ENCODE measurements around the gene MRPL45. TPM values are rescaled to one million over a fixed set of nuclear protein-coding genes. Genes with fewer than 3 reads are reported as not detected.

Gene MRPL45
- total RNA-seq (2022; extraction: Qiagen RNA extraction; ENCODE audit: low read depth), result 61.2 to 71.4 TPM (median 63.3 TPM) in 5 replicates

DNA sequence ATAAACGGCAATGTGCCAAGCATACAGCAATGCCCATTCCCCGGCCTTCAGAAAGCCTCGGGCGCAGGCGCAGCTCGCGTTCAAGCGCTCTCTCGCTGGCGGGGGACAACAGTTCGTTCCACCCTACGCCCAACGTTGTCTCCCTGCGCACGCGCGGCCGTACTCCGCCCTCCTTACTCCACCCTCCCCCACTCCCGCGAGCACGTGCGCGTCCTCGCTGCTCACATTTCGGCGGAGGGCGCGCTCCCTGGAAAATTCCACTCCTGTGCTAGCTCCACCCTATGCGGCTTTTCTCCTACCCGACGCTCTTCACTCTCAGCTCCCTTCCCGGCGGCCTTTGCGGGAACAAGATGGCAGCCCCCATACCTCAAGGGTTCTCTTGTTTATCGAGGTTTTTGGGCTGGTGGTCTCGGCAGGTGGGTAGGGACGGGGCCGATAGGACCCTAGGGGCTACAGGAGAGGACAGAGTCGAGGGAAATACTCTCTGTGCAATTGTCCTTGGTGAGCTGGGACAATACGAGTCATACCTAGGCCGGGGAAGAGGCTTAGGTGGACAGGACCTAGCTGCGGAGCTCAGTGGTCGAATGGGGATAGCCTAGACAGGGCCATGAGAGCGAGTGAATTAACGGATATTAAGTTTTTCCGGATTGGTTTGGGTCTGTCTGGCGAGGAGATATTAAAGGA, at the start of gene MRPL45:
Gene MRPL45, plus strand, starts transcription at position 335 of the 684 bp plus-strand sequence. Its CDS starts 16 bp downstream, at position 351.

DNA sequence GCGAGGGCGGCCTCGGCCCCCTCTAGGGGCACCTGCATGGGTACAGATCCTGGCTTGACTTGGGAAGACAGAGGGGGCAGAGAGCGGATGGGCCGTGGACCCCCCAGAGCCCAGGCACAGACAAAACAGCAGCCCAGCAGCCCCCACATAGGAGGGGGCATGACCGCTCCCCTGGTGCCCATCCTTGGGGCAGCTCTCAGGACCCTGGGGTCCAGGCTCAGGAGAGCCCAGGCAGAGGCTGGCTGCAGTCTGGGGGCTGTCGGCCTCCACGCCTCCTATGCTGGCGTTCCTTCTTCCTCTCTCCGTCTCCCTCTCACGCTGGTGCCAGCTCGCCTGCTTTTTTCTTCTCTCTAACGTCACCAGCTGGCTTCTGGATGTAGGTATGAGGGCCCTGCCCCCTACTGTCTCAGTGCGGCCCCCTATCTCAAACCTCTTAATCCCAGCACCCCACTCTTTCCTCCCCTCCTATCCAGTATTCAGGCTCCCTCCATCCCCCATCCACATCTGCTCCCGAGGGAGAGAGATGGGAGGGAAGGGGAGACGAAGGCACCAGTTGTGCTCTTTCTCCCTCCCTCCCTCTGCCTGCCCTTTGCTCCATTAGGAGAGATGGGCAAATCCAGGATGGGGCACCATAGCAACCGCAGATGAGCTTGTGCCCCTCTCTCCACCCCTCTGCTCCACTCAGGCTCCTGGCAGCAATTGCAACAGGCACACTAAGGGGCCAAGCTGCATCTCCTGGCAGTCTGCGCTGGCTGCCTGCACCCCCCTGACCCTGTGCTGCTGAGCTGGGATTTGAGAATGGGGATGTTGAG, 46.8 kb downstream of the MRPL45 start, which contains the start of gene GPR179:
Gene GPR179, minus strand, starts transcription at position 349 of the 812 bp plus-strand sequence. Its CDS starts 167 bp downstream, at position 182.

DNA sequence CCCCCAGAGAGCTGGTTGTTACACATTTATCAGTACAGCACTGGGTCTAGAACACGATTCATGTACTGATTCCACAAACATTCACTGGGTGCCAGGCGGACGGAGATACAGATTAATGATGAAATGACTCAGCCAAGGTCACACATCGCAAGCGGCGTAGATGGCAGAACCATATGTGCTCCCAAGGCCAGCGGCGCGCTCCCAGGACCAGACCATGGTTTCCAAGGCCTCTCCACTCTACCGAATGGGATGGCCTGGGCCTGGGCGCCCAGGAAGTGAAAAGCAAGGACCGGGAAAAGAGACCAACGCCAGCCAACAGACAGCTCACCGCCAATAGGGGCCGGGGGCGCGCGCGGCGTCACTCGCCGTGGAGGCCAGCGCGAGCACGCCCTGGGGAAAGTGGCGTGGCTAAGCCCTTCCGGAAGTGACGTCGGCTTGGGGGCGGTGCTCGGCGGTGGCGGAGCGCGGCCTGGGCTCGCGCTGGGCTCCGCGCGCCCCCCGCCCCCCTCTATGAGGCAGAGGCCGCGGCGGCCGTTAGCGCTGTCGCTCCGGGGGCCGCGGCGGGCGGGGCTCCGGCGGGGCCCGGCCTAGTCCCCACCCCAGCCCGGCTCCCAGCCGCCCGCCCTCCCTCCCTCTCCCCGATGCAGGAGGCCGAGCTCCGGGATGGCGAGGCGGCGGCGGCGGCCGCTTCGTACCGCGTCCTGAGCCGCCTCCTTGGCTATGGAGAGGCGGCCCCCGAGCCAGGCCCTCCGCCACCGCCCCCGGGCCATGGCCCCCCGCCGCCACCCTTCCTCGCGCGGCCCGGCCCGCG, 54.6 kb downstream of the MRPL45 start, which contains the start of gene SOCS7:
Gene SOCS7, plus strand, starts transcription at position 433 of the 811 bp plus-strand sequence. Its CDS starts 209 bp downstream, at position 642.

Other genes starting within 250 kb of the MRPL45 start
- not detected in 5 replicates for gene TBC1D3C, start 228.5 kb upstream of the MRPL45 start, total RNA-seq (2022; extraction: Qiagen RNA extraction; ENCODE audit: low read depth)
- not detected in 5 replicates for gene TBC1D3E, start 169.2 kb upstream of the MRPL45 start, total RNA-seq (2022; extraction: Qiagen RNA extraction; ENCODE audit: low read depth)
- gene TBC1D3, start 104.6 kb upstream of the MRPL45 start, total RNA-seq (2022; extraction: Qiagen RNA extraction; ENCODE audit: low read depth), result not detected in 5 replicates
- gene GPR179, start 46.8 kb downstream of the MRPL45 start, total RNA-seq (2022; extraction: Qiagen RNA extraction; ENCODE audit: low read depth), result 0.01 to 0.05 TPM (median 0.04 TPM) in 3 of 5 replicates, not detected in the others
- gene SOCS7, start 54.7 kb downstream of the MRPL45 start, total RNA-seq (2022; extraction: Qiagen RNA extraction; ENCODE audit: low read depth), result 8.1 to 18.8 TPM (median 15.8 TPM) in 5 replicates
- gene ARHGAP23, start 131.3 kb downstream of the MRPL45 start, total RNA-seq (2022; extraction: Qiagen RNA extraction; ENCODE audit: low read depth), result 42.1 to 70.8 TPM (median 62.8 TPM) in 5 replicates

Measured in A549 treated with ZK216348 at 1 μM for 4 hours (cell line).